Measurements from ENCODE around the gene ARSJ. TPM values are rescaled to one million over a fixed set of nuclear protein-coding genes. Genes with fewer than 3 reads are reported as not detected.

The ARSJ gene
- under 1 TPM; 0.16 to 0.34 (median 0.25) TPM for total RNA-seq
- polyA plus RNA-seq, result under 1 TPM; 0.03 to 0.35 (median 0.18) TPM
- long read RNA-seq, donor 1, full-length matches to known transcripts, result 1 of 1 reads
- long read RNA-seq, donor 1, partial matches to known transcripts, result 0 of 1 reads
- long read RNA-seq, donor 1, other reads (novel, unspliced or antisense), result 0 of 1 reads
- long read RNA-seq, donor 2, partial matches to known transcripts, result 0 of 1 reads
- long read RNA-seq, donor 2, other reads (novel, unspliced or antisense), result 1 of 1 reads

DNA sequence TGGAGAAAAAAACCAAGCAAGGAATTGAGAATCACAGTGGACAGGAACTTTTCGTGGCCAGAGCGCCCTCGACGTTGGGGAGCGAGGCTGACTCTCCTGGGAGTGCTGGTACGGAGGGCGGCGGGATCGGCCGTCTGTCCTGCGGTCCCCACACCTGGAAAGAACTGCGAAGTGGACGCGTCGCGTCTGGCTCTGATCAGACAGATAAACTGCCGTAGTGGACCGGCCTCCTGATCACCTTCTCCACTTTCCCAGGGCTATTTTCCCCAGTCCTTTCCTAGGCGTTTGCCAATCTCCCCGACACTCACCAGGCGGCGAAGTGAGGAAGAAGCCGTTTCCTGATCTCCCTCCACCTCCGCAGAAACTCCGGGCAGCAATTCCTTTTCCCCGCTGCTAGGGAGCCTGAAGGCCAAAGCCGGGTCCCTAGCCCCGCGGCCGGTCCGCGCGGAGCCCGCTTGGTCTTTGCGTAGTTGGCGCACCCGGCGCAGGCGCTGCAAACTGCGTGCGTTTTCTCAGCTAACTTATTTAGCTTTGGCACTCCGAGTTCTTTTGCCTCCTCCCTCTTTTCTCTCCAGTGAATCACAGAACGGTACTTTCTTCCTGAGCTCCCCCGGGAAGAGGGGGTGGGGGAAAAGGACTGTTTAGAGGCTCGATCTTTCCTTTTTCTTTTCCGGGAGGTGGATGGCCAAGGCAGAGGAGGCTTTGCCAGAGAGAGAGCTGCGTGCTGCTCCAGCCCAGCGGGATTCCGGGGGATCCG, at the start of gene ARSJ:
ARSJ (minus strand) TSS at position 500 of the 757 bp plus-strand sequence. CDS start 813 bp downstream, outside the sequence.
- Histone ChIP-seq H3K4me1 (no peaks in the 10 kb centered on the region), H3K27me3 (ENCODE audit: insufficient read depth in 3 of 3, low read length in 2 of 3) (peaks cover 0 to 19% (median 3%) of the 10 kb centered on the region in 3 donors), H3K4me3 (peak within 1 kb of the TSS; percentile 69), H3K9me3 (no peaks in the 10 kb centered on the region), H3K36me3 (ENCODE audit: insufficient read depth in 1 of 2, low read depth in 1 of 2) (no peaks in the 10 kb centered on the region), H3K27ac (peak within 1 kb of the TSS; percentile 19)
- ATAC-seq, result peak in 3 of 4 donors; percentile 59 to 85 (median 67)
- intact Hi-C loops (cut with DNase I), result no loop called here
- peak; percentile 66 to 67 for DNase-seq
- TF ChIP-seq, protein P1, sequence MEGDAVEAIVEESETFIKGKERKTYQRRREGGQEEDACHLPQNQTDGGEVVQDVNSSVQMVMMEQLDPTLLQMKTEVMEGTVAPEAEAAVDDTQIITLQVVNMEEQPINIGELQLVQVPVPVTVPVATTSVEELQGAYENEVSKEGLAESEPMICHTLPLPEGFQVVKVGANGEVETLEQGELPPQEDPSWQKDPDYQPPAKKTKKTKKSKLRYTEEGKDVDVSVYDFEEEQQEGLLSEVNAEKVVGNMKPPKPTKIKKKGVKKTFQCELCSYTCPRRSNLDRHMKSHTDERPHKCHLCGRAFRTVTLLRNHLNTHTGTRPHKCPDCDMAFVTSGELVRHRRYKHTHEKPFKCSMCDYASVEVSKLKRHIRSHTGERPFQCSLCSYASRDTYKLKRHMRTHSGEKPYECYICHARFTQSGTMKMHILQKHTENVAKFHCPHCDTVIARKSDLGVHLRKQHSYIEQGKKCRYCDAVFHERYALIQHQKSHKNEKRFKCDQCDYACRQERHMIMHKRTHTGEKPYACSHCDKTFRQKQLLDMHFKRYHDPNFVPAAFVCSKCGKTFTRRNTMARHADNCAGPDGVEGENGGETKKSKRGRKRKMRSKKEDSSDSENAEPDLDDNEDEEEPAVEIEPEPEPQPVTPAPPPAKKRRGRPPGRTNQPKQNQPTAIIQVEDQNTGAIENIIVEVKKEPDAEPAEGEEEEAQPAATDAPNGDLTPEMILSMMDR (IDR thresholded peaks at IDR 0.05), result no peak
- WGBS, 3 donors, result 1 to 2% (median 1%) methylated on average over 49 to 50 of the region's 50 CpGs

DNA sequence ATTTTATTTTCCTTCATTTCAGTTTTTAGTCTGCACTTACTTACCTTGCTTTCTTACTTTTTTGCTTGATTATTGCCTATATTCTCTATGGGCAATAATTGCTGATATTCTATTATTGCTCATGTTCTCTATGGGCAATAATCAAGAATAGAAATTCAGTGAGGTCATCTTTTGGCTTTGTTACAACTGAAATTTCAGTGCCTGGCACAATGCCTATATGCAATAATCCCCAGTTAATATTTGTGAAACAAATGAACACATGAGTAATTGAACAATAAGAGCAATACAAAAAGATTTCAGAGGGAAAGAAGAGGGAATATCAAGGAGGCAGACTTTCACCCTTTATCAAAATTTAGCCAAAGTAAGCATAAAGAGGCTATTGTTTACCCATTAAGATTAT, 48.6 kb upstream of the ARSJ start:
- Histone ChIP-seq H3K4me1 (no peaks in the 10 kb centered on the region), H3K27ac (no peak overlapping the region), H3K9me3 (no peaks in the 10 kb centered on the region), H3K4me3 (no peak overlapping the region), H3K36me3 (ENCODE audit: insufficient read depth in 1 of 2, low read depth in 1 of 2) (no peaks in the 10 kb centered on the region), H3K27me3 (ENCODE audit: insufficient read depth in 3 of 3, low read length in 2 of 3) (no peaks in the 10 kb centered on the region)
- TF ChIP-seq, protein P1 (IDR thresholded peaks at IDR 0.05), result no peak
- intact Hi-C loops (cut with DNase I), result no loop called here
- ATAC-seq (no peak), DNase-seq (no peak)

DNA sequence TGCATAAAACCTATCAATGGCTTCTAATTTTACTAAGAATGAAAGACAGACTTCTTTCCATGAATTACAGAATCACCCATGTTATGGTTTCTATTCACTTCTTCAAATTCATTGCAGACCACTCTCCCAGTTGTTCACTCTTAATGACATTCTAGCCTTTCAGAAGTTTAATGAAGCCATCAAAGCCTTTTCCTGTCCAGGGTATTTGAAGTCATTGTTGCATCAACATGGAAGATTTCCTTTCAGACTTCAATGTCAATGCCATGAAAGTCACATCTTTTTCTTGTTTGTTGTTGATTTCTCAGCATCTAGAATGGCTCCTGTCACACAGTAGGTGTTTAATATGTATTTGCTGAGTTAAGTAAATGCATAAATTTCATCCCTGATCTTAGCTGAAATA, 48.1 kb upstream of the ARSJ start:
- H3K4me3 ChIP-seq, result no peak overlapping the region
- no peaks in the 10 kb centered on the region for H3K9me3 ChIP-seq
- DNase-seq (no peak), ATAC-seq (no peak)
- TF ChIP-seq, protein P1 (IDR thresholded peaks at IDR 0.05), result no peak
- intact Hi-C loops (cut with DNase I), result no loop called here
- no peaks in the 10 kb centered on the region for H3K36me3 ChIP-seq (ENCODE audit: insufficient read depth in 1 of 2, low read depth in 1 of 2)
- H3K27me3 ChIP-seq (ENCODE audit: insufficient read depth in 3 of 3, low read length in 2 of 3), result no peaks in the 10 kb centered on the region
- no peaks in the 10 kb centered on the region for H3K4me1 ChIP-seq
- H3K27ac ChIP-seq, result no peak overlapping the region

DNA sequence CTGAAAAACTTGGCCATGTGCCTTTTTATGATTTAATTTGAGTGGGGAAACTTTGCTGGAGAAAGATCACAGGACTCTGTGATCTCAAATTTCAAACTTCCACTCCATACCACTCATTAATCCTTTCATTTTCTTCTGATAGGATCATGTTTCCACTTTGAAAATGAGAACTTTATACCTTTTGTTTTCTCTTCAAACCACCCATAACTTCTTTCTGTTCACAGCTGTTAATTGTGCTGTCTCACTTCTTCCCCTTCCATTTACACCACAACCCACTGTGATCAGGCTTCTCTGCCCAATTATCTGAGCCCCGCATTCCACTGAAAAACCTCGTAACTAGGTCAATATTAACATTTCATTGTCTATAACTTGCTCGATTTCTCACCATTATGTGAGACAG, 47.0 kb upstream of the ARSJ start:
- H3K27ac ChIP-seq, result no peak overlapping the region
- TF ChIP-seq, protein P1 (IDR thresholded peaks at IDR 0.05), result no peak
- no peaks in the 10 kb centered on the region for H3K27me3 ChIP-seq (ENCODE audit: insufficient read depth in 3 of 3, low read length in 2 of 3)
- 64 to 77% (median 66%) methylated on average over 3 of the region's 3 CpGs for WGBS, 3 donors
- no peaks in the 10 kb centered on the region for H3K36me3 ChIP-seq (ENCODE audit: insufficient read depth in 1 of 2, low read depth in 1 of 2)
- H3K9me3 ChIP-seq, result no peaks in the 10 kb centered on the region
- H3K4me3 ChIP-seq, result no peak overlapping the region
- DNase-seq (no peak), ATAC-seq (no peak)
- H3K4me1 ChIP-seq, result no peaks in the 10 kb centered on the region
- intact Hi-C loops (cut with DNase I), result no loop called here

All from psoas muscle (tissue), 8 donors.